Tibial nerve (tissue), 4 donors: ENCODE results near the gene SULT1C4. TPM values are rescaled to one million over a fixed set of nuclear protein-coding genes. Genes with fewer than 3 reads are reported as not detected.
"Not testable (repeated sequence)": the region's sequence is repeated elsewhere in the genome, so short reads cannot be mapped to it uniquely, and the experiment has no call there.

Source experiments
- DNase-seq, 2 donors: peaks; one replicate each; pipeline ENCODE4 v3.0.0-alpha.2; 2019; ENCODE audit warnings: low spot score in 2 of 2
- H3K27ac ChIP-seq, 4 donors: fragments of 200-600 bp; sonication (generic) in 3 of 4; one replicate each; pipeline ENCODE4 v1.5.1; 2017 to 2019; ENCODE audit warnings: mild to moderate bottlenecking in 1 of 4
- H3K27me3 ChIP-seq, 2 donors: fragments of 200-600 bp; sonication (generic) in 1 of 2; one replicate each; pipeline versions ENCODE4 v1.5.1 to v1.6.0; 2017 to 2019
- H3K36me3 ChIP-seq, 3 donors: fragments of 200-600 bp; sonication (generic); one replicate each; pipeline ENCODE4 v1.5.1; 2018 to 2019
- H3K4me1 ChIP-seq, 4 donors: fragments of 200-600 bp; sonication (generic) in 3 of 4; one replicate each; pipeline ENCODE4 v1.5.1; 2017 to 2019
- H3K4me3 ChIP-seq, 4 donors: fragments of 200-600 bp; sonication (generic) in 3 of 4; one replicate each; pipeline ENCODE4 v1.5.1; 2017 to 2019; ENCODE audit warnings: mild to moderate bottlenecking in 1 of 4, moderate library complexity in 1 of 4
- H3K9me3 ChIP-seq, 4 donors: fragments of 200-600 bp; sonication (generic) in 3 of 4; one replicate each; pipeline ENCODE4 v1.5.1; 2017 to 2019
- CTCF ChIP-seq, 5 experiments: fragments of 200-600 bp in 3 of 5; fragments of 450-650 bp in 2 of 5; sonication (generic) in 3 of 5; IDR thresholded peaks; one replicate each; pipeline ENCODE4 v1.5.1; 2016 to 2019; ENCODE audit warnings: antibody characterized with exemption in 5 of 5, mild to moderate bottlenecking in 3 of 5, moderate library complexity in 2 of 5
- EP300 ChIP-seq, 2 donors: sonication (generic); formaldehyde crosslinking; IDR thresholded peaks; one replicate each; pipeline ENCODE4 v1.6.1; 2017; ENCODE audit warnings: antibody characterized with exemption in 2 of 2, mild to moderate bottlenecking in 1 of 2
- POLR2A ChIP-seq, 2 donors: fragments of 450-650 bp; IDR thresholded peaks; one replicate each; pipeline ENCODE4 v1.6.1; 2017; ENCODE audit warnings: antibody characterized with exemption in 2 of 2, mild to moderate bottlenecking in 2 of 2, moderate library complexity in 2 of 2
- WGBS, 2 donors: methylation state at CpG; one replicate each; pipeline ENCODE4 v1.1.5; 2018; 5-methylcytosine and 5-hydroxymethylcytosine counted together
- total RNA-seq, 4 donors: library from RNA; depleted of rRNA; stranded (reverse); fragments of >200 nt; gene quantifications; one replicate each; pipeline ENCODE4 v1.1.0, GENCODE V29; 2016

Gene SULT1C4
- total RNA-seq, 4 donors from 2014 or later, result 1.7 to 5.7 (median 3.1) TPM

GRCh38 chr2:108355906-108356734 is 21.6 kb upstream of the SULT1C4 start:
- no peak overlapping the region for H3K27ac ChIP-seq
- WGBS, 2 donors, result 78 to 81% methylated on average over 2 of the region's 2 CpGs
- no peaks in the 10 kb centered on the region for H3K36me3 ChIP-seq
- H3K27me3 ChIP-seq, result no peaks in the 10 kb centered on the region
- no peaks in the 10 kb centered on the region for H3K9me3 ChIP-seq
- no peak for DNase-seq
- no peak for TF ChIP-seq POLR2A (IDR thresholded peaks at IDR 0.05)
- no peak for TF ChIP-seq EP300 (IDR thresholded peaks at IDR 0.05)
- TF ChIP-seq CTCF (IDR thresholded peaks at IDR 0.05), result no peak
- no peaks in the 10 kb centered on the region for H3K4me1 ChIP-seq
- H3K4me3 ChIP-seq, result no peak overlapping the region

GRCh38 chr2:108359336-108359735 is 18.4 kb upstream of the SULT1C4 start:
- H3K27me3 ChIP-seq, H3K27ac ChIP-seq, H3K4me1 ChIP-seq, H3K36me3 ChIP-seq, H3K9me3 ChIP-seq, H3K4me3 ChIP-seq, DNase-seq: not testable (repeated sequence)
- WGBS, 2 donors, result 93 to 95% methylated on average over 1 of the region's 1 CpG

- no peak overlapping the region for H3K27ac ChIP-seq
- H3K27me3 ChIP-seq, result no peaks in the 10 kb centered on the region
- no peaks in the 10 kb centered on the region for H3K36me3 ChIP-seq
- 33 to 83% methylated on average over 2 of the region's 2 CpGs for WGBS, 2 donors
- no peaks in the 10 kb centered on the region for H3K4me1 ChIP-seq
- no peak for DNase-seq
- H3K4me3 ChIP-seq, result no peak overlapping the region
- peaks cover 0 to 9% (median 0%) of the 10 kb centered on the region in 4 donors for H3K9me3 ChIP-seq
- TF ChIP-seq POLR2A (IDR thresholded peaks at IDR 0.05), result no peak
- TF ChIP-seq EP300 (IDR thresholded peaks at IDR 0.05), result no peak
- TF ChIP-seq CTCF (IDR thresholded peaks at IDR 0.05), result no peak
Observed at GRCh38 chr2:108360776-108361468, 16.8 kb upstream of the SULT1C4 start.

GRCh38 chr2:108363024-108363907 is 14.5 kb upstream of the SULT1C4 start:
- no peaks in the 10 kb centered on the region for H3K36me3 ChIP-seq
- no peak overlapping the region for H3K4me3 ChIP-seq
- 69 to 72% methylated on average over 6 of the region's 6 CpGs for WGBS, 2 donors
- H3K27ac ChIP-seq, result no peak overlapping the region
- H3K4me1 ChIP-seq, result no peaks in the 10 kb centered on the region
- H3K27me3 ChIP-seq, result no peaks in the 10 kb centered on the region
- DNase-seq, result no peak
- TF ChIP-seq CTCF (IDR thresholded peaks at IDR 0.05) (no peak), POLR2A (IDR thresholded peaks at IDR 0.05) (no peak), EP300 (IDR thresholded peaks at IDR 0.05) (no peak)
- peaks cover 0 to 9% (median 0%) of the 10 kb centered on the region in 4 donors for H3K9me3 ChIP-seq

GRCh38 chr2:108363908-108364225 is 13.9 kb upstream of the SULT1C4 start:
- TF ChIP-seq EP300 (IDR thresholded peaks at IDR 0.05), result no peak
- no peak for DNase-seq
- Histone ChIP-seq H3K27me3 (no peaks in the 10 kb centered on the region), H3K9me3 (peaks cover 0 to 9% (median 0%) of the 10 kb centered on the region in 4 donors), H3K27ac (no peak overlapping the region), H3K4me1 (no peaks in the 10 kb centered on the region), H3K36me3 (no peaks in the 10 kb centered on the region), H3K4me3 (no peak overlapping the region)
- 23 to 24% methylated on average over 1 of the region's 1 CpG for WGBS, 2 donors
